ENCODE data around the gene IFNL1.
A peak's percentile ranks its signal among the peaks of the same experiment; 100 is the strongest.

Gene IFNL1

GRCh38 chr19:39341719-39342604, 45.8 kb downstream of the IFNL1 start, which contains the start of gene SAMD4B:
SAMD4B (plus strand) TSS chr19:39342421; CDS start chr19:39356894, 14,473 bp downstream.
- TF ChIP-seq ZNF274 (IDR thresholded peaks at IDR 0.05; ENCODE audit: low read depth, low read length), result no peak
- peak within 1 kb of the TSS; percentile 92 for H3K4me3 ChIP-seq (ENCODE audit: low read length)

- H3K4me3 ChIP-seq (ENCODE audit: low read length), result peak overlapping the region; percentile 92
- no peak for TF ChIP-seq ZNF274 (IDR thresholded peaks at IDR 0.05; ENCODE audit: low read depth, low read length)
Observed at GRCh38 chr19:39342647-39343305, 46.6 kb downstream of the IFNL1 start.

- no peak overlapping the region for H3K4me3 ChIP-seq (ENCODE audit: low read length)
- no peak for TF ChIP-seq ZNF274 (IDR thresholded peaks at IDR 0.05; ENCODE audit: low read depth, low read length)
Observed at GRCh38 chr19:39345956-39346355, 49.7 kb downstream of the IFNL1 start.

- H3K4me3 ChIP-seq (ENCODE audit: low read length), result no peak overlapping the region
- TF ChIP-seq ZNF274 (IDR thresholded peaks at IDR 0.05; ENCODE audit: low read depth, low read length), result no peak
Observed at GRCh38 chr19:39347332-39348164, 51.3 kb downstream of the IFNL1 start.
